Neural cell (in vitro differentiated cells): ENCODE results near the gene PMEL.

Experiments
- EP300 ChIP-seq: fragments of 450-650 bp; conservative IDR thresholded peaks from 2 replicates; pipeline ENCODE4 v1.6.1; 2014; ENCODE audit warnings: antibody characterized with exemption, mild to moderate bottlenecking, moderate library complexity; ENCODE audit not compliant: poor library complexity, severe bottlenecking
- EZH2 ChIP-seq: fragments of 200-600, 300-800 bp; shearing (Covaris generic), sonication (generic); IDR thresholded peaks from 2 replicates; pipeline ENCODE4 v1.6.1; 2014; ENCODE audit warnings: antibody characterized with exemption, low read length, borderline replicate concordance, mild to moderate bottlenecking; ENCODE audit not compliant: insufficient read depth, poor library complexity, severe bottlenecking
- MXI1 ChIP-seq: fragments of 450-650 bp; conservative IDR thresholded peaks from 2 replicates; pipeline ENCODE4 v1.6.1; 2014; ENCODE audit warnings: antibody characterized with exemption, mild to moderate bottlenecking; ENCODE audit not compliant: poor library complexity, severe bottlenecking
- POLR2AphosphoS5 ChIP-seq: IDR thresholded peaks from 2 replicates; pipeline ENCODE4 v1.6.1; 2012
- RAD21 ChIP-seq: fragments of 450-650 bp; conservative IDR thresholded peaks from 2 replicates; pipeline ENCODE4 v1.6.1; 2014; ENCODE audit warnings: antibody characterized with exemption, mild to moderate bottlenecking, moderate library complexity
- SMC3 ChIP-seq: fragments of 450-650 bp; conservative IDR thresholded peaks from 2 replicates; pipeline ENCODE4 v1.6.1; 2014; ENCODE audit warnings: antibody characterized with exemption, mild to moderate bottlenecking, moderate library complexity; ENCODE audit not compliant: poor library complexity
- TAF1 ChIP-seq: IDR thresholded peaks from 2 replicates; pipeline ENCODE4 v1.6.1; 2012; ENCODE audit warnings: low read depth
- TF ChIP-seq, protein P1 (sequence below): fragments of 450-650 bp; IDR thresholded peaks from 2 replicates; pipeline ENCODE4 v1.5.1; 2014; ENCODE audit warnings: antibody characterized with exemption, mild to moderate bottlenecking, moderate library complexity; ENCODE audit not compliant: poor library complexity, severe bottlenecking
- TF ChIP-seq, protein P2 (sequence below): IDR thresholded peaks from 2 replicates; pipeline ENCODE4 v1.6.1; 2012; ENCODE audit warnings: borderline replicate concordance

DNA sequence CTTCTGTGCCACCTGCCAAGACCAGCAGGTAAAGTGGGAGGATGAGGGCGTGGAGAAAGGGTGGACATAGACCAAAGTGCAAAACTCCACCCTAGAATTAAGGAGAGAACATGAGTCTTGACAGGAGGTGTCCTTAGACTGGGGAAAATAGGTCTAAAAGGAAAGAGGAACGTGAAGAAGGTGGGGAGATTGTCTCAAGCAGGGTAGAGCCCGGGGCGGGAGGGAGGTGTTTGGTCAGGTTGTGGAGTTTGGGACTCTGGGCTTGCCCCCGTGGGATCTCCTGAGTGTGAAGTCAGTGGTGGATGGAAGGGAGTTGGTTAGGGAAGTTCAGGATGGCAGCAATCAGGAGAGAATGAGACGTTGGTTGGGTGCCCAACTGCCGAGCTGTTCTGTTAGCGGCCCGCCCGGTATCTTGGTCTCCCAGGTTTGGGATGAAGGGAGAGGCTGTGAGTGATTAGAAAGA lies 34.5 kb downstream of the PMEL start:
- TF ChIP-seq, protein P1, sequence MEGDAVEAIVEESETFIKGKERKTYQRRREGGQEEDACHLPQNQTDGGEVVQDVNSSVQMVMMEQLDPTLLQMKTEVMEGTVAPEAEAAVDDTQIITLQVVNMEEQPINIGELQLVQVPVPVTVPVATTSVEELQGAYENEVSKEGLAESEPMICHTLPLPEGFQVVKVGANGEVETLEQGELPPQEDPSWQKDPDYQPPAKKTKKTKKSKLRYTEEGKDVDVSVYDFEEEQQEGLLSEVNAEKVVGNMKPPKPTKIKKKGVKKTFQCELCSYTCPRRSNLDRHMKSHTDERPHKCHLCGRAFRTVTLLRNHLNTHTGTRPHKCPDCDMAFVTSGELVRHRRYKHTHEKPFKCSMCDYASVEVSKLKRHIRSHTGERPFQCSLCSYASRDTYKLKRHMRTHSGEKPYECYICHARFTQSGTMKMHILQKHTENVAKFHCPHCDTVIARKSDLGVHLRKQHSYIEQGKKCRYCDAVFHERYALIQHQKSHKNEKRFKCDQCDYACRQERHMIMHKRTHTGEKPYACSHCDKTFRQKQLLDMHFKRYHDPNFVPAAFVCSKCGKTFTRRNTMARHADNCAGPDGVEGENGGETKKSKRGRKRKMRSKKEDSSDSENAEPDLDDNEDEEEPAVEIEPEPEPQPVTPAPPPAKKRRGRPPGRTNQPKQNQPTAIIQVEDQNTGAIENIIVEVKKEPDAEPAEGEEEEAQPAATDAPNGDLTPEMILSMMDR, result no peak
- TF ChIP-seq EP300 (no peak), EZH2 (no peak), POLR2AphosphoS5 (no peak), TAF1 (no peak), SMC3 (no peak), MXI1 (no peak), RAD21 (no peak)
- TF ChIP-seq, protein P2, sequence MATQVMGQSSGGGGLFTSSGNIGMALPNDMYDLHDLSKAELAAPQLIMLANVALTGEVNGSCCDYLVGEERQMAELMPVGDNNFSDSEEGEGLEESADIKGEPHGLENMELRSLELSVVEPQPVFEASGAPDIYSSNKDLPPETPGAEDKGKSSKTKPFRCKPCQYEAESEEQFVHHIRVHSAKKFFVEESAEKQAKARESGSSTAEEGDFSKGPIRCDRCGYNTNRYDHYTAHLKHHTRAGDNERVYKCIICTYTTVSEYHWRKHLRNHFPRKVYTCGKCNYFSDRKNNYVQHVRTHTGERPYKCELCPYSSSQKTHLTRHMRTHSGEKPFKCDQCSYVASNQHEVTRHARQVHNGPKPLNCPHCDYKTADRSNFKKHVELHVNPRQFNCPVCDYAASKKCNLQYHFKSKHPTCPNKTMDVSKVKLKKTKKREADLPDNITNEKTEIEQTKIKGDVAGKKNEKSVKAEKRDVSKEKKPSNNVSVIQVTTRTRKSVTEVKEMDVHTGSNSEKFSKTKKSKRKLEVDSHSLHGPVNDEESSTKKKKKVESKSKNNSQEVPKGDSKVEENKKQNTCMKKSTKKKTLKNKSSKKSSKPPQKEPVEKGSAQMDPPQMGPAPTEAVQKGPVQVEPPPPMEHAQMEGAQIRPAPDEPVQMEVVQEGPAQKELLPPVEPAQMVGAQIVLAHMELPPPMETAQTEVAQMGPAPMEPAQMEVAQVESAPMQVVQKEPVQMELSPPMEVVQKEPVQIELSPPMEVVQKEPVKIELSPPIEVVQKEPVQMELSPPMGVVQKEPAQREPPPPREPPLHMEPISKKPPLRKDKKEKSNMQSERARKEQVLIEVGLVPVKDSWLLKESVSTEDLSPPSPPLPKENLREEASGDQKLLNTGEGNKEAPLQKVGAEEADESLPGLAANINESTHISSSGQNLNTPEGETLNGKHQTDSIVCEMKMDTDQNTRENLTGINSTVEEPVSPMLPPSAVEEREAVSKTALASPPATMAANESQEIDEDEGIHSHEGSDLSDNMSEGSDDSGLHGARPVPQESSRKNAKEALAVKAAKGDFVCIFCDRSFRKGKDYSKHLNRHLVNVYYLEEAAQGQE, result no peak
